HG02678 (cell line): ENCODE measurements around the gene METRN.
"Not testable (repeated sequence)": the region's sequence is repeated elsewhere in the genome, so short reads cannot be mapped to it uniquely, and the experiment has no call there.

ENCODE experiments used
- ATAC-seq: cut with Tn5 transposase; IDR thresholded peaks from one replicate; pipeline ENCODE4 v1.9.1; 2021; ENCODE audit warnings: mild to moderate bottlenecking, moderate library complexity; ENCODE audit not compliant: unreplicated experiment

METRN gene

DNA sequence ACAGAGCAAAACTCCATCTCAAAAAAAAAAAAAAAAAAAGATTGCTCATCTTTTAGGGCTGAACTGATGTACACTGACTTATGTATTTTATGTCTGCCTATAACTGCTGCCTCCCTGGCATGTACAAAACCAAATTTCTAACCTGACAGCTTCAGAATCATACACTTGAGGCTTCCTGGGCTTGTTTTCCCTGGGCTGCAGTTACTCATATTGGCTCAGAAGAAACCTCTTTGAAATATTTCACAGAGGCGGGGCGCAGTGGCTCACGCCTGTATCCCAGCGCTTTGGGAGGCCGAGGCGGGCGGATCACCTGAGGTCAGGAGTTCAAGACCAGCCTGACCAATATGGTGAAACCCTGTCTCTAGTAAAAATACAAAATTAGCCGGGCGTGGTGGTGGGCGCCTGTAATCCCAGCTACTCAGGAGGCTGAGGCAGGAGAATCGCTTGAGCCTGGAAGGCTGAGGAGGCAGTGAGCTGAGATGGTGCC, 39.2 kb downstream of the METRN start:
- not testable (repeated sequence) for ATAC-seq

DNA sequence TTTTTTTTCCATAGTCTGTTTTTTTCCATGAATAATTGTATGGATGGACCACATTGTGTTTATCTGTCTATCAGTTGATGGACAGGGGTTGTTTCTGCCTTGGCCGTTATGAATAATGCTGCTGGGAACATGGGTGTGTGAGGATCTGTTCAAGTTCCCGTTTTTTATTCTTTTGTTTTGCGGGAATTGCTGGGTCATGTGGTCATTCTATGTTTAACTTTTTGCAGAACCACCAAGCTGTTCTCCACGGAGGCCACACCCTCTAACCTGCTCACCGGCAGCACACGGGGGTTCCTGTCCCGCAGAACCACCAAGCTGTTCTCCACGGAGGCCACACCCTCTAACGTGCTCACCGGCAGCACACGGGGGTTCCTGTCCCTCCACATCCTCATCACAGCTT, 39.7 kb downstream of the METRN start:
- no peak for ATAC-seq

DNA sequence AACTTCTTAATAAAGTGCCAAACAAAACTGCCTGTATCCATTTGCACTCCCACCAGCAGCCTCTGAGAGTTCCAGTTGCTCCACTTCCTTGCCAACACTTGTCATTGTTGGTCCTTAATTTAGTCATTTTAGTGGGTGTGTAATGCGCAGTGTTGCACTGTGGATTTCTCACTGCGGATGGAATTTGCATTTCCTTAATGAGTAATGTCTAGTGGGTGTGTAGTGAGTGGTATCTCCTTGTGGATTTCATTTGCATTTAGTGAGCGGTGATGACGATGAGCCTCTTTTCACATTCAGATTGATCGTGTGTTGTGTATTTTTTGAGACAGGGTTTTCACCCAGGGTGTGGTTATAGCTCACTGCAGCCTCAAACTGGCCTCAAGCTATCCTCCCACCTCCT, 41.5 kb downstream of the METRN start:
- no peak for ATAC-seq

DNA sequence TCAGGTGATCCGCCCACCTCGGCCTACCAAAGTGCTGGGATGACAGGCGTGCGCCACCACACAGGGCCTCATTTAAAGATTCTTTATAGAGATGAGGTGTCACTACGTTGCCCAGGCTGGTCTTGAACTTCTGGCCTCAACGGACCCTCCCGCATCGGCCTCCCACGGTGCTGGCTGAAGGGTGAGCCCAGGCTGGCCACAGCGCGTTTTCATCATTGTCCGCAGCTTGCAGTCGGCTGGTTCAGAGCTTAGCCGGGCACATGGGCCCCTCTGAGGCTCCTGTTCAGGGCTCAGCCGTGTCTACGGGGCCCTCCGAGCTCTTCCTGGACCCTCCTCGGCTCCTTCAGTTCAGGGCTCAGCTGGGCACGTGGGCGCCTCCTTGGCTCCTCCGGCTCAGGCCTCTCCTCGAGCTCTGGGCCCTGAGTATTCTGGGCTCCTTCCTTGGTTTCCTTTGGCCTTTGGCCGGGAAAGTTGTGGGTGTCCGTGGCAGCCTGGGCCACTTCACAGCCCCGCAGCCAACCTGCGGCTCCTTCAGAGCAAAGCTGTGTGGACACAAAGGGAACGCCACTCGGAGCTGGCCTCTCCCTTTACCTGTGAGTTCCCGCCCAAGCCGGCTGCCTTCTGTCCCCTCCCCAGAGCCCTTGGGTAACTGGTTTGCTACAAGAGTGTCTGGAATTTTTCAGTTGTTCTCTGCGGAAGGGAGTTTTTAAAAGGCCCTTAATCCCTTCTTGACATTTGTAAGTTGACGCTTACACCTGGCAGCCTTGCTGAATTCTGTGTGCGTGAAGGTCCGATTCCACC, 44.4 kb downstream of the METRN start:
- no peak for ATAC-seq

DNA sequence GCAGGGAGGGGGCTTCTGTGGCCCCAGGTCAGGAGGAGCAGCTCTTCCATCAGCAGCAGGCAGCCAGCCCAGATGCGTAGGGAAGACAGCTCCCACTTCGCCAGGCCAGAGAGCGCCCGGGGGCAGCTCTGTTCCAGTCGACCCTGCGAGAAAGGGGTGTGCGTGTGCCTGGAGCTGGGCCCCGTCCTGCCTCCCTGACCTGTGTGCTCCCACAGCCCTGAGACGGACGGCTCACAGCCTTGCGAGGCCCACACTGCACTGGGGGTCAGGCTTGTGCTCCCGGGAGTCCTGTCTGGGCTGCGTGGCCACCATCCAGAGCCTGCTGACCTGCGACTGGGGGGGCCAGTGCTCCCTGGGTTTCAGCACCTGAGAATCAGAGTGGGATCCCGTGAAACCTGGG, 45.1 kb downstream of the METRN start:
- no peak for ATAC-seq

DNA sequence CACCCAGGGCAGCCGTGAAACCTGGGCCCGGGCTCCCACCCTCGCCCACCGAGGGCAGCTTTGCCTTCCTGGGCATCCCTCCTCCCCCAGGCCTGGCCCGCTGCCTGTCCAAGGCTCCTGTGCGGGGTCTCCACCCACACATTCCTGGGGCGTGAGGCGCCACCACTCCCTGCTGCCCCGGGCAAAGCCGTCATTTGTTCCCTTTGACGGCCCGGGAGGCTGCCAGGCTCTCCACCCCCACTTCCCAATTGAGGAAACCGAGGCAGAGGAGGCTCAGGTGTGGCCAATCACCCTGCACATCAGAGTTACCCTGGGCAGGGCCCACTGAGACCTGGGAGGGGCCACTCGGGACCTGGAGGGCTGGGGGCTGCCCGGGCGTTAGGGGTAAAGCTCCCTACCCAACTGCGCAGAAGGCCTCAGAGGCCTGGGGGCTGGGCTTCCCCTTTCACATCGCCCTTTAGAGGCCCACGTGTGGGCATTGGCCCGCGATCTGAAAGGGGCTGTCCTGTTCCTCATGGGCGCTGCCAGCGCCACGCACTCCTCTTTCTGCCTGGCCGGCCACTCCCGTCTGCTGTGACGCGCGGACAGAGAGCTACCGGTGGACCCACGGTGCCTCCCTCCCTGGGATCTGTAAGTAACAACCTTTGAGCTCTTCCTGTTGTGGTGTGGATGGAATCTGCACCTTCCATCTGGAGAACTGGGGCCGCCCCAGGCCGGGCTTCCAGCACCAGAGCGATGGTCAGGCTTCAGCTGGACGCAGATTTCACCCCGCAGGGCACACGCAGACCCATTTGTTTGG, 45.8 kb downstream of the METRN start, which contains the start of gene MSLN:
Gene MSLN (plus strand): TSS at position 190 of the 799 bp plus-strand sequence. CDS start 1,947 bp downstream, outside the sequence.
- ATAC-seq = no peak

DNA sequence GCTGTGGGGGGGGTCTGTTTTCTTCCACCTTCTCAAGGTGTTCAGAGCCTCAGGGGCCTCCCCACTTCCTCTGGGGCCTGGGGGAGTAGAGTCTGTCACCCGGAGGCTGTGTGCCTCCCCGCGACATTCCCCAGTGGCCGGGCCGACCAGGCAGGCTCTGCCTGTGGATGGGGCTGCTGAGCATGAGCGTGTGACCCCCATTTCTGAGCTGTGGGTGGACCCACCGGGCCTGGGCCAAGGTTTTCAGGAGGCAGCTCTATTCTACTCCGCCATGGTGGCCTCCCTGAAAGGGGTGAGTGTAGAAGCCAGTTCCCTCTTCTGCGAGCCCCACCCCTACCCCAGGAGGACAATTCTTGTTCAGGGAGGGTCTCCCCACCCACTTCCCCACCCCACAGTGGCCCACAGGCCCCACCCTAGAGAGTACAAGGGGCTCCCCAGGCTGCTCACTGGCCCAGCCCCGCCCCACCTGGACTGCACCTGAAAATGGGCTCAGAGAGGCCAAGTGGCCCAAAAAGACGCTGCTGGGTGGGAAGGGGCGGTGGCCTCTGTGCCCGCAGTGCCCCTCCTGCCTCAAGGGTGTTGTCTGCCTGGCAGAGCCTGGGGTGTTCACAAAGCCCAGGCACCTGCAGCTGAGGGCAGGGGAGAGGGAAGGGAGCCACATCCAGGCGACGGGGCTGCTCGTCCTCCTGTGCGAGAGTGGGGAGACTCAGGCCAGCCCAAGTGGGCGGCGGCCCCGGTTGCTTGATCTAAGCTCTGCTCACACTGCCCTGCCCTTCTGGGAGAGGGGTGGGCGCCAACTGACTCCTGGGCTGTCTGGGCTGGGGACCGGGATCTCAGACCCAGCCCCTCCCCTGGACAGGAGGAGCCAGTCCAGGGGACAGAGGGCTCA, 47.0 kb downstream of the METRN start:
- no peak for ATAC-seq

DNA sequence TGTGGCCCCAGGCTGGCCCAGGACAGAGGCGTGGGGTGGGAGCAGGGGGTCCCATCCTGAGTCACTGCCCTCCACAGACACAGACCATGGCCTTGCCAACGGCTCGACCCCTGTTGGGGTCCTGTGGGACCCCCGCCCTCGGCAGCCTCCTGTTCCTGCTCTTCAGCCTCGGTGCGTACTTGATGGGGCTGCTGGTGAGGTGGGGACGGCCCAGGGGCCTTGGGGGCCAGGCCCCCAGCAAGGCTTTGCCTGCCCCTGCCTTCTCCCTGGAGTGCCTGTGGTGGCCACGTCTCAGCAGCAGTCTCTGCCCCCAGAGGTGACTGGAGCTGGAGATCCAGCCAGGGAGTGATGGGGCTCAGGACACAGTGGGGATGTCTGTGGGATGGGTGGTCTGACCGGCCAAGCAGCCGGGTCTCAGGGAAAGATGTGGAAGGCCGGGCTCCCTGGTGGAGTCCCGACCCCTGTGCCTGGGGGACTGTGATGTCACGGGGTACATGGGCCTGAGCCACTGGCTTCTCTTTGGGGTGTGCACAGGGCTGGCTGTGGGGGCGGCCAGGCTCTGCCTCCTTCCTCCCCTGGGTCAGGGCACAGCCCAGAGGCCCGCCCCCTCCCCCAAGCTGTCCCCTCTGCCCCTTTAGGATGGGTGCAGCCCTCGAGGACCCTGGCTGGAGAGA, 47.8 kb downstream of the METRN start:
- ATAC-seq = no peak

DNA sequence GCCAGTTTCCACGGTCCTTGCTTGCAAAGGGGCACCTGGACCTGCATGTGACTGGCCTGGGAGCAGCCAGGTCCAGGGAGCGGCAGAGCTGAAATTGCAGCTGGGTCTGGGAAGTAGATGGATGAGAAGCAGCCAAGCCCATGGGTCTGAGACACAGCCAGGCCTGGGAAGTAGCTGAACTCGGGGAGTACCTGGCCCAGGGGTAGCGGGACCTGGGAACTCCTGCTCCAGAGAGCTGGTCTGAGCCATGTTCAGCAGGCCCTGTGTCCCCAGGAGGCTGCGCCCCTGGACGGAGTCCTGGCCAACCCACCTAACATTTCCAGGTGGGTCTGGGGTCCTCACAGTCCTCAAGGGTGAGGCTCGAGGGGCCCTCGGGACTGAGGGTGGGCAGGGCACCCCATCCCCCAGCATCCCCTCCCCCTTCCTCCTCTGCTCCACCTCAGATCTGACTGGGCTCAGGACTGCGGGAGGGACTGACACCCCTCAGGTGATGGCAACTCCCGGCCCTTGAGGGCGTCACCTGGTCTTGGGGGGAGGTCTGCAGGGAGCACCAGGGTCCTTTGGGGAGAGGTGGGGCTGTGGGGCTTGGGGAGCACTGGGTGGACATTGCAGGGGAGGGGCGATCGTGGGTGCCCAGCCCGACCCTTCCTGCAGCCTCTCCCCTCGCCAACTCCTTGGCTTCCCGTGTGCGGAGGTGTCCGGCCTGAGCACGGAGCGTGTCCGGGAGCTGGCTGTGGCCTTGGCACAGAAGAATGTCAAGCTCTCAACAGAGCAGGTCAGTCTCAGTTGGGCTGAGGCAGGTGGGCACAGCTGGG, 48.7 kb downstream of the METRN start:
- ATAC-seq = no peak

DNA sequence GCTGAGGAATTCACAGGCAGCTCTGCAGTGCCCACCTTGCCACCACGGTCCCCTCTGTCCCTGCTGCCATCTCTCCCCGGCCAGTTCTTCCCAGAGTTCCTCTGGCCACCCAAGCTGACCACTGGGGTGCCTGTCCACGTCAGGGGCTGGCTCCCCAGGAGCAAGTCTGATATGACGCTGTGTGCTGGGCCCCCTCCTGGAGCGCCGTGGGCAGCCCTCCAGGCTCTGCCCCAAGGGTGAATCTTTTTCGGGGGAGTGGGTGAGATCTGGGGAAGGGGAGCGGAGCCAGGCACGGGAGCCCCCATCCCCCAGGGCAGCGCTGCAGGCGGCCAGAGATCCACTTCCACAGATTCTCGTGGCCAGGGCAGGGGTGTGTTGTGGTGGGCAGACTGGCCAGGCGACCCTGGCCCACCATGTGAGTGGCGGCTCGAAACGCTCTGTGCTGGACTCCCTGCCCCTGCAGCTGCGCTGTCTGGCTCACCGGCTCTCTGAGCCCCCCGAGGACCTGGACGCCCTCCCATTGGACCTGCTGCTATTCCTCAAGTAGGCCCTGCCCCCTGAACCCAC, 49.3 kb downstream of the METRN start:
- no peak for ATAC-seq

DNA sequence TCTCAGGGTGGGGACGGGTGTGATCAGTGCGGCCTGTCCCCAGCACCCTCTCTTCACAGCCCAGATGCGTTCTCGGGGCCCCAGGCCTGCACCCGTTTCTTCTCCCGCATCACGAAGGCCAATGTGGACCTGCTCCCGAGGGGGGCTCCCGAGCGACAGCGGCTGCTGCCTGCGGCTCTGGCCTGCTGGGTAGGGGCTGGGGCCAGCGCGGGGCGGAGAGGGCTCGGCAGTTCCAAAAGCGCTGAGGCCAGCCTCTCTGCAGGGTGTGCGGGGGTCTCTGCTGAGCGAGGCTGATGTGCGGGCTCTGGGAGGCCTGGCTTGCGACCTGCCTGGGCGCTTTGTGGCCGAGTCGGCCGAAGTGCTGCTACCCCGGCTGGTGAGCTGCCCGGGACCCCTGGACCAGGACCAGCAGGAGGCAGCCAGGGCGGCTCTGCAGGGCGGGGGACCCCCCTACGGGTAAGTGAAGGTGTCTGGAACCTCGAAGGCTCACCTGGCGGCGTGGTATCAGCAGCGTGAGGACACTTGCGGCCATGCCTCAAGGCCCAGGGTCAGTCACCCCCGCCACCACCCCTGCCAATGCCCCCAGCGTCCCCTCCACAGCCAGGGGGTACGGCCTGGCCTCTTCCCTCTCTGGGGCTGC, 50.0 kb downstream of the METRN start:
- no peak for ATAC-seq

DNA sequence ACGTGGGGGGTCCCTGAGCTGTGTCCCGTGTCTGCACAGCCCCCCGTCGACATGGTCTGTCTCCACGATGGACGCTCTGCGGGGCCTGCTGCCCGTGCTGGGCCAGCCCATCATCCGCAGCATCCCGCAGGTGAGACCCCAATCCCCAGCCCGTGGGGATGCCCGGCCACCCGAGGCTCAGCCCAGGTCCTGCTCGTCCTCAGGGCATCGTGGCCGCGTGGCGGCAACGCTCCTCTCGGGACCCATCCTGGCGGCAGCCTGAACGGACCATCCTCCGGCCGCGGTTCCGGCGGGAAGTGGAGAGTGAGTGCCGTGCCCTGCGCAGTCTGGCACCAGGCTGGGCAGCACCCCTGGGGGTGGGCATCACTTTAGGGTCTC, 50.6 kb downstream of the METRN start:
- ATAC-seq = no peak

DNA sequence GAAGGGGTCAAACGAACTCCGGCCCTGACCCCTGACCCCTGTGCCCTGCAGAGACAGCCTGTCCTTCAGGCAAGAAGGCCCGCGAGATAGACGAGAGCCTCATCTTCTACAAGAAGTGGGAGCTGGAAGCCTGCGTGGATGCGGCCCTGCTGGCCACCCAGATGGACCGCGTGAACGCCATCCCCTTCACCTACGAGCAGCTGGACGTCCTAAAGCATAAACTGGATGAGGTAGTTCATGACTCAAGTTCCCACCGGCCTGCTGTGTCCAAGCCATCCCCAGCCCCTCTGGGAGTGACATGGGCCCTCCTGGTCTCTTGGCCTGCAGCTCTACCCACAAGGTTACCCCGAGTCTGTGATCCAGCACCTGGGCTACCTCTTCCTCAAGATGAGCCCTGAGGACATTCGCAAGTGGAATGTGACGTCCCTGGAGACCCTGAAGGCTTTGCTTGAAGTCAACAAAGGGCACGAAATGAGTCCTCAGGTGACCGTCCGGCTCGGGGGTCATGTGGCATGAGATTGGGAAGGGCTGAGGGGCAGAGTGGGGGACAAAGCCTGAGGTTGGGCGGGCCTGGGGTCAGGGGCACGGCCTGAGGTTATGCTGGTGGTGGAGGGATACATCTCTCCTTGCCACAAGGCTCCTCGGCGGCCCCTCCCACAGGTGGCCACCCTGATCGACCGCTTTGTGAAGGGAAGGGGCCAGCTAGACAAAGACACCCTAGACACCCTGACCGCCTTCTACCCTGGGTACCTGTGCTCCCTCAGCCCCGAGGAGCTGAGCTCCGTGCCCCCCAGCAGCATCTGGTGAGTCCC, 51.3 kb downstream of the METRN start:
- ATAC-seq = no peak

DNA sequence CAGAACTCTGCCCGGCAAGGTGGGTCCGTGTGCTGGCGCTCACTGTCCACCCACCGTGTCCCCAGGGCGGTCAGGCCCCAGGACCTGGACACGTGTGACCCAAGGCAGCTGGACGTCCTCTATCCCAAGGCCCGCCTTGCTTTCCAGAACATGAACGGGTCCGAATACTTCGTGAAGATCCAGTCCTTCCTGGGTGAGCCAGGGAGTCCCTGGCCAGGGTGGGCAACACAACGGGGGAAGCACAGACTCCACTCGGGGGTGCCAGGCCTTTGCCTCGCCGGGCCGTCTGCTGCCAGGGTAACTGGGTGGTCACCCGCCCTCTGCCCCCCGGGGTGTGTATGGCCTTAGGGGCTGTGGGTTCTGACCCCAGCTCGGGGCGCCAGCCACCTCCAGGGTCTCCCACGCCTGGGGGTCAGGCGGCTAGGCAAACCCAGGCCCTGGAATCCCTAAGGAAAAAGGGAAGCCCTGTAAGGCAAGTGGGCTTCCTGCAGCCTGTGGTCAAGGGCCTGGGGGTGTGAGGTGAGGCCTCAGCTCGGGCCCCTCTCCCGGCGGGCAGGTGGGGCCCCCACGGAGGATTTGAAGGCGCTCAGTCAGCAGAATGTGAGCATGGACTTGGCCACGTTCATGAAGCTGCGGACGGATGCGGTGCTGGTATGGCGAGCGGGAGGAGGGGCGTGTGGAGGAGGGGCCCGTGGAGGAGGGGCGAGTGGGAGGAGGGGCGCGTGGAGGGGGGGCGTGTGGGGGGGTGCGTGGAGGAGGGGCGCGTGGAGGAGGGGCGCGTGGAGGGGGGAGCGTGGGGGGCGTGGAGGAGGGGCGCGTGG, 52.1 kb downstream of the METRN start:
- no peak for ATAC-seq

DNA sequence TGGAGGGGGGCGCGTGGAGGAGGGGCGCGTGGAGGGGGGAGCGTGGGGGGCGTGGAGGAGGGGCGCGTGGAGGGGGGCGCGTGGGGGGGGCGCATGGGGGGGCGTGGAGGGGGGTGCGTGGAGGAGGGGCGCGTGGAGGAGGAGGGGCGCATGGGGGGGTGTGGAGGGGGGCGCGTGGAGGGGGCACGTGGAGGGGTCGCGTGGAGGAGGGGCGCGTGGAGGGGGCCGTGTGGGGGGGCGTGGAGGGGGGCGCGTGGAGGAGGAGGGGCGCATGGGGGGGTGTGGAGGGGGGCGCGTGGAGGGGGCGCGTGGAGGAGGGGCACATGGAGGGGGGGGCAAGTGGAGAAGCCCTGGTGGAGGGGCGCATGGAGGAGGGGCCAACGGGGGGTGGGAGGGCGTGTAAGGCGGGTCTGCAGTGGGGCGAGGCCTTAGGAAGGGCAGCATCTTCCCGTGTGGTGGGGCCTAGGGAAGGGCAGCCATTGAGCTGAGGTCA, 52.9 kb downstream of the METRN start:
- ATAC-seq = no peak

DNA sequence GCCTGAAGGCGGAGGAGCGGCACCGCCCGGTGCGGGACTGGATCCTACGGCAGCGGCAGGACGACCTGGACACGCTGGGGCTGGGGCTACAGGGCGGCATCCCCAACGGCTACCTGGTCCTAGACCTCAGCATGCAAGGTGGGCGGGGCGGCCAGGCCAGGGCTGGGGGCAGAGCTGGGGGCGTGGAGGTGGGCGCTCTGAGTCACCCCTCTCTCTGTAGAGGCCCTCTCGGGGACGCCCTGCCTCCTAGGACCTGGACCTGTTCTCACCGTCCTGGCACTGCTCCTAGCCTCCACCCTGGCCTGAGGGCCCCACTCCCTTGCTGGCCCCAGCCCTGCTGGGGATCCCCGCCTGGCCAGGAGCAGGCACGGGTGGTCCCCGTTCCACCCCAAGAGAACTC, 53.5 kb downstream of the METRN start:
- ATAC-seq = no peak
